ENCODE measurements around the gene TBC1D4.

Gene TBC1D4

GRCh38 chr13:75399168-75399878 is 82.6 kb downstream of the TBC1D4 start:
- no peak for DNase-seq (ENCODE audit: extremely low read depth, low read depth)
- H3K4me3 ChIP-seq (replicated peaks; ENCODE audit: low read depth, low read length) = no peak overlapping the region
- TF ChIP-seq, protein P1, sequence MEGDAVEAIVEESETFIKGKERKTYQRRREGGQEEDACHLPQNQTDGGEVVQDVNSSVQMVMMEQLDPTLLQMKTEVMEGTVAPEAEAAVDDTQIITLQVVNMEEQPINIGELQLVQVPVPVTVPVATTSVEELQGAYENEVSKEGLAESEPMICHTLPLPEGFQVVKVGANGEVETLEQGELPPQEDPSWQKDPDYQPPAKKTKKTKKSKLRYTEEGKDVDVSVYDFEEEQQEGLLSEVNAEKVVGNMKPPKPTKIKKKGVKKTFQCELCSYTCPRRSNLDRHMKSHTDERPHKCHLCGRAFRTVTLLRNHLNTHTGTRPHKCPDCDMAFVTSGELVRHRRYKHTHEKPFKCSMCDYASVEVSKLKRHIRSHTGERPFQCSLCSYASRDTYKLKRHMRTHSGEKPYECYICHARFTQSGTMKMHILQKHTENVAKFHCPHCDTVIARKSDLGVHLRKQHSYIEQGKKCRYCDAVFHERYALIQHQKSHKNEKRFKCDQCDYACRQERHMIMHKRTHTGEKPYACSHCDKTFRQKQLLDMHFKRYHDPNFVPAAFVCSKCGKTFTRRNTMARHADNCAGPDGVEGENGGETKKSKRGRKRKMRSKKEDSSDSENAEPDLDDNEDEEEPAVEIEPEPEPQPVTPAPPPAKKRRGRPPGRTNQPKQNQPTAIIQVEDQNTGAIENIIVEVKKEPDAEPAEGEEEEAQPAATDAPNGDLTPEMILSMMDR (IDR thresholded peaks at IDR 0.05; ENCODE audit: low read depth, low read length, missing control alignments) = no peak

DNA sequence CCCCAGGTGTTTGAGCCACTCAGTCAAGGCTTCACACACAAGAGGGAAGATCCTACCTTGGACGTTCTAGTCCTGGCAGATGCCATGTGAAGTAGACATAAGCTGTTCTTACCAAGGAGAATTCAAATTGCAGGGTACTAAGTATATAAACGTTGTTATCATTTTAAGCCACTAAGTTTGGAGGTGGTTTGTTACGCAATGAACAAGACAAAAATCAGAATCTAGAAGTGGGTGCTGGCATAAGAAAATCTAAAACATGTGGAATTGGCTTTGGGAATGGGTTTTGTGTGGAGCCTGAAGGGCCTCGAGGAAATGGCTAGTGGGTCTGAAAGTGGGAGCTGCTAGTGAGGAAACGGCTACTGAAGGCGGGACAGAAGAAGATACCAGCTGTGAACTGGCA is 83.9 kb downstream of the TBC1D4 start:
- H3K4me3 ChIP-seq (replicated peaks; ENCODE audit: low read depth, low read length) = no peak overlapping the region
- no peak for DNase-seq (ENCODE audit: extremely low read depth, low read depth)
- TF ChIP-seq, protein P1 (IDR thresholded peaks at IDR 0.05; ENCODE audit: low read depth, low read length, missing control alignments) = no peak

- TF ChIP-seq, protein P1 (IDR thresholded peaks at IDR 0.05; ENCODE audit: low read depth, low read length, missing control alignments) = no peak
- H3K4me3 ChIP-seq (replicated peaks; ENCODE audit: low read depth, low read length) = no peak overlapping the region
- DNase-seq (ENCODE audit: extremely low read depth, low read depth) = no peak
These were observed 86.1 kb downstream of the TBC1D4 start for GRCh38 chr13:75395901-75396300.

GRCh38 chr13:75395066-75395465 is 86.9 kb downstream of the TBC1D4 start:
- H3K4me3 ChIP-seq (replicated peaks; ENCODE audit: low read depth, low read length) = no peak overlapping the region
- TF ChIP-seq, protein P1 (IDR thresholded peaks at IDR 0.05; ENCODE audit: low read depth, low read length, missing control alignments) = no peak
- no peak for DNase-seq (ENCODE audit: extremely low read depth, low read depth)

- TF ChIP-seq, protein P1 (IDR thresholded peaks at IDR 0.05; ENCODE audit: low read depth, low read length, missing control alignments) = no peak
- no peak for DNase-seq (ENCODE audit: extremely low read depth, low read depth)
- H3K4me3 ChIP-seq (replicated peaks; ENCODE audit: low read depth, low read length) = no peak overlapping the region
These were observed 88.0 kb downstream of the TBC1D4 start for GRCh38 chr13:75393839-75394520.

GRCh38 chr13:75391432-75392100 is 90.4 kb downstream of the TBC1D4 start:
- DNase-seq (ENCODE audit: extremely low read depth, low read depth) = no peak
- no peak overlapping the region for H3K4me3 ChIP-seq (replicated peaks; ENCODE audit: low read depth, low read length)
- TF ChIP-seq, protein P1 (IDR thresholded peaks at IDR 0.05; ENCODE audit: low read depth, low read length, missing control alignments) = no peak
